IMR-90 (cell line): ENCODE data around the gene MIEN1. TPM values are rescaled to one million over a fixed set of nuclear protein-coding genes. Genes with fewer than 3 reads are reported as not detected.

Source experiments
- ATAC-seq: fragments of 200-7000 bp; cut with Tn5 transposase; 2 replicates; pipeline ENCODE4 v1.9.1; 2020; ENCODE audit warnings: low read depth, mild to moderate bottlenecking, moderate library complexity
- BruUV-seq: library from RNA; stranded (reverse); fragments of 400-500 nt; replicated peaks from 2 replicates; lab custom pipeline; 2021; lab: Mats Ljungman, UMichigan
- CTCF ChIA-PET: fragments of 300-600 bp; formaldehyde crosslinking; extraction: SDS; loops from one replicate; lab custom pipeline; 2021; ENCODE audit warnings: antibody characterized with exemption; lab: Yijun Ruan, JAX
- POLR2A ChIA-PET: fragments of 300-600 bp; sonication (Branson Sonifier 250); formaldehyde crosslinking; loops from one replicate; lab custom pipeline; 2022; ENCODE audit warnings: antibody characterized with exemption; ENCODE audit not compliant: unreplicated experiment; lab: Charles Lee
- DNase-seq: peaks from one replicate; pipeline ENCODE4 v3.0.0; 2013
- H2AFZ ChIP-seq: replicated peaks from 2 replicates; pipeline ENCODE3; 2013; ENCODE audit warnings: low read length, mild to moderate bottlenecking; ENCODE audit not compliant: poor library complexity
- H2AK5ac ChIP-seq: 2 replicates; pipeline ENCODE4 v1.6.1; 2013; ENCODE audit warnings: low read depth, low read length, inconsistent platforms
- H2AK9ac ChIP-seq: replicated peaks from 2 replicates; pipeline ENCODE3; 2013; ENCODE audit warnings: mild to moderate bottlenecking, low read depth, low read length, moderate library complexity; ENCODE audit not compliant: poor library complexity
- H2BK120ac ChIP-seq: 2 replicates; pipeline ENCODE4 v1.6.1; 2013; ENCODE audit warnings: low read depth, low read length, inconsistent platforms
- H2BK15ac ChIP-seq: 3 replicates; pipeline ENCODE4 v1.6.1; 2013; ENCODE audit warnings: low read depth, low read length, inconsistent platforms
- H2BK20ac ChIP-seq: 2 replicates; pipeline ENCODE4 v1.6.1; 2013; ENCODE audit warnings: low read depth, mild to moderate bottlenecking, inconsistent platforms, low read length, moderate library complexity
- H2BK5ac ChIP-seq: 2 replicates; pipeline ENCODE4 v1.6.1; 2013; ENCODE audit warnings: mild to moderate bottlenecking, low read depth, low read length, inconsistent platforms; ENCODE audit not compliant: poor library complexity, severe bottlenecking
- H3K14ac ChIP-seq: replicated peaks from 2 replicates; pipeline ENCODE4 v1.6.1; 2013; ENCODE audit warnings: low read depth, low read length, inconsistent platforms
- H3K18ac ChIP-seq: 2 replicates; pipeline ENCODE4 v1.6.1; 2013; ENCODE audit warnings: low read depth, low read length, control low read depth
- H3K23ac ChIP-seq: 2 replicates; pipeline ENCODE4 v1.6.1; 2013; ENCODE audit warnings: low read depth, low read length, inconsistent platforms
- H3K27ac ChIP-seq: 2 replicates; pipeline ENCODE4 v1.5.1; 2013; ENCODE audit warnings: mild to moderate bottlenecking, control low read depth, low read length; ENCODE audit not compliant: insufficient read depth
- H3K27me3 ChIP-seq: 2 replicates; pipeline ENCODE4 v1.6.1; 2013; ENCODE audit warnings: low read length; ENCODE audit not compliant: control insufficient read depth, insufficient read depth
- H3K36me3 ChIP-seq: 2 replicates; pipeline ENCODE4 v1.6.1; 2013; ENCODE audit warnings: low read length, mixed read lengths; ENCODE audit not compliant: control insufficient read depth, insufficient read depth
- H3K4ac ChIP-seq: 2 replicates; pipeline ENCODE4 v1.6.1; 2013; ENCODE audit warnings: low read depth, low read length, inconsistent platforms
- H3K4me1 ChIP-seq: 2 replicates; pipeline ENCODE4 v1.6.1; 2013; ENCODE audit warnings: low read length, mixed read lengths; ENCODE audit not compliant: control insufficient read depth, insufficient read depth
- H3K4me2 ChIP-seq: 2 replicates; pipeline ENCODE4 v1.6.1; 2013; ENCODE audit warnings: low read depth, mild to moderate bottlenecking, control low read depth, low read length, moderate library complexity
- H3K4me3 ChIP-seq: 2 replicates; pipeline ENCODE4 v1.5.1; 2013; ENCODE audit warnings: low read depth, mild to moderate bottlenecking, control low read depth, low read length, moderate library complexity; ENCODE audit not compliant: insufficient read depth
- H3K56ac ChIP-seq: 2 replicates; pipeline ENCODE4 v1.6.1; 2013; ENCODE audit warnings: low read length, inconsistent platforms; ENCODE audit not compliant: insufficient read depth; ENCODE audit errors: extremely low read depth
- H3K79me1 ChIP-seq, 2 experiments: 2 replicates each; pipeline ENCODE4 v1.6.1; 2013; ENCODE audit warnings: low read length in 2 of 2, inconsistent platforms in 1 of 2, low read depth in 1 of 2
- H3K9ac ChIP-seq: 2 replicates; pipeline ENCODE4 v1.6.1; 2013; ENCODE audit warnings: low read depth, low read length, control low read depth
- H3K9me1 ChIP-seq: 2 replicates; pipeline ENCODE4 v1.6.1; 2013; ENCODE audit warnings: low read length, inconsistent platforms; ENCODE audit not compliant: insufficient read depth
- H3K9me3 ChIP-seq: 2 replicates; pipeline ENCODE4 v1.6.1; 2013; ENCODE audit warnings: low read length; ENCODE audit not compliant: control insufficient read depth, insufficient read depth
- H4K20me1 ChIP-seq: 2 replicates; pipeline ENCODE4 v1.6.1; 2013; ENCODE audit warnings: low read length, inconsistent platforms; ENCODE audit not compliant: insufficient read depth
- H4K5ac ChIP-seq: 2 replicates; pipeline ENCODE4 v1.6.1; 2013; ENCODE audit warnings: mild to moderate bottlenecking, low read depth, low read length, control low read depth
- H4K8ac ChIP-seq, 2 experiments: 2 replicates each; pipeline ENCODE4 v1.6.1; 2013; ENCODE audit warnings: low read depth in 2 of 2, low read length in 2 of 2, control low read depth in 1 of 2, inconsistent platforms in 1 of 2
- H4K91ac ChIP-seq: 2 replicates; pipeline ENCODE4 v1.6.1; 2013; ENCODE audit warnings: low read depth, low read length, inconsistent platforms; ENCODE audit not compliant: insufficient read depth
- ELK1 ChIP-seq: fragments of 150-350 bp; IDR thresholded peaks from 2 replicates; pipeline ENCODE4 v1.6.1; 2016; ENCODE audit warnings: low read depth, mild to moderate bottlenecking, low read length, moderate library complexity, borderline replicate concordance
- MAFK ChIP-seq: IDR thresholded peaks from 2 replicates; pipeline ENCODE4 v1.6.1; 2012; ENCODE audit warnings: low read depth, low read length, improper control_type of control experiment
- RAD21 ChIP-seq: IDR thresholded peaks from 2 replicates; pipeline ENCODE4 v1.6.1; 2012; ENCODE audit warnings: low read length, improper control_type of control experiment
- RCOR1 ChIP-seq: IDR thresholded peaks from 2 replicates; pipeline ENCODE4 v1.6.1; 2012; ENCODE audit warnings: mild to moderate bottlenecking, low read length, improper control_type of control experiment; ENCODE audit not compliant: insufficient replicate concordance
- RFX5 ChIP-seq: IDR thresholded peaks from 2 replicates; pipeline ENCODE4 v1.8.0; 2012; ENCODE audit warnings: low read depth, mild to moderate bottlenecking, low read length, moderate library complexity
- SMC3 ChIP-seq: fragments of 150-350 bp; IDR thresholded peaks from 2 replicates; pipeline ENCODE4 v1.6.1; 2016; ENCODE audit warnings: low read depth, mild to moderate bottlenecking, antibody characterized with exemption, low read length, moderate library complexity
- WGBS, 2 experiments: methylation state at CpG; one replicate each; pipeline versions ENCODE4 v1.1.5 to v1.1.7; 2013; ENCODE audit warnings: missing lambda C conversion rate in 2 of 2; ENCODE audit not compliant: insufficient read length in 1 of 2; ENCODE audit errors: extremely low coverage in 2 of 2; 5-methylcytosine and 5-hydroxymethylcytosine counted together
- dilution Hi-C: fragments of 300-500 bp; cut with HindIII; formaldehyde crosslinking; loops from one replicate; pipeline ENCODE4 v1.14.3; 2018; ENCODE audit warnings: low sequenced_read_pairs; ENCODE audit not compliant: unreplicated experiment
- in situ Hi-C: fragments of 300-500 bp; cut with MboI; formaldehyde crosslinking; loops from 3 replicates; pipeline ENCODE4 v1.14.3; 2019; ENCODE audit warnings: low sequenced_read_pairs, inconsistent platforms, mixed read lengths
- intact Hi-C: fragments of 100-400 bp; cut with micrococcal nuclease; formaldehyde crosslinking; loops from 2 replicates; pipeline ENCODE4 v1.10.0; 2022
- polyA plus RNA-seq, 3 experiments: library from polyadenylated mRNA; depleted of rRNA; stranded (reverse); fragments of >200 nt; gene quantifications; 2 replicates each; pipeline ENCODE4 v1.2.3, GENCODE V29; 2012; ENCODE audit warnings: low replicate concordance in 1 of 3
- total RNA-seq: library from RNA; depleted of rRNA; stranded (reverse); fragments of >200 nt; gene quantifications from 2 replicates; pipeline ENCODE4 v1.2.3, GENCODE V29; 2012

Gene MIEN1
- total and polyA plus RNA-seq, 2 of the 4 experiments (the other 2 are of a cell fraction) = 20.3 to 75.6 TPM

GRCh38 chr17:39694593-39694992, 35.7 kb downstream of the MIEN1 start:
- H3K9me3 ChIP-seq = no peaks in the 10 kb centered on the region
- no peak overlapping the region for H3K4me3 ChIP-seq
- H3K4ac ChIP-seq = no peak overlapping the region
- H3K27ac ChIP-seq = no peak overlapping the region
- H4K91ac ChIP-seq = no peak overlapping the region
- H2BK15ac ChIP-seq = no peak overlapping the region
- no peak overlapping the region for H4K8ac ChIP-seq
- 0 out of 2 replicates have a peak, but pooled peaks cover 6% of the 10 kb centered on the region for H3K9me1 ChIP-seq
- no peak overlapping the region for H2AFZ ChIP-seq
- no peak overlapping the region for H3K4me2 ChIP-seq
- H3K36me3 ChIP-seq = no peaks in the 10 kb centered on the region
- H3K79me1 ChIP-seq = peaks cover 0 to 5% of the 10 kb centered on the region in 2 experiments; a peak in 2 of 4 replicates
- H2BK120ac ChIP-seq = no peak overlapping the region
- H2BK5ac ChIP-seq = no peak overlapping the region
- WGBS, 2 experiments = no CpG with 5 or more reads among the region's 5 CpGs
- in situ Hi-C loops = no loop called here
- H3K56ac ChIP-seq = no peak overlapping the region
- CTCF ChIA-PET = no interaction called here
- intact Hi-C loops = no loop called here
- BruUV-seq = no TSS peak
- POLR2A ChIA-PET = no interaction called here
- H3K14ac ChIP-seq = no peak overlapping the region
- H2BK20ac ChIP-seq = no peak overlapping the region
- no peaks in the 10 kb centered on the region for H3K27me3 ChIP-seq
- no peak overlapping the region for H2AK9ac ChIP-seq
- no peak overlapping the region for H2AK5ac ChIP-seq
- ATAC-seq (no peak), DNase-seq (no peak)
- peaks cover 2% of the 10 kb centered on the region; the same call in 1 of the 2 replicates for H3K4me1 ChIP-seq
- H3K9ac ChIP-seq = no peak overlapping the region
- dilution Hi-C loops = no loop called here
- H3K23ac ChIP-seq = no peak overlapping the region
- no peaks in the 10 kb centered on the region for H4K20me1 ChIP-seq
- no peak overlapping the region for H3K18ac ChIP-seq
- TF ChIP-seq MAFK = no peak
- no peak for TF ChIP-seq SMC3
- no peak for TF ChIP-seq ELK1
- TF ChIP-seq RCOR1 = no peak
- TF ChIP-seq RFX5 = no peak
- no peak for TF ChIP-seq RAD21
- no peak overlapping the region for H4K5ac ChIP-seq
